ENCODE measurements around the gene SLC16A8. TPM values are rescaled to one million over a fixed set of nuclear protein-coding genes. Genes with fewer than 3 reads are reported as not detected.
"Not testable (repeated sequence)": the region's sequence is repeated elsewhere in the genome, so short reads cannot be mapped to it uniquely, and the experiment has no call there.

Gene SLC16A8
- total RNA-seq, 1 experiment from 2014 or later, result not detected

- DNase-seq (ENCODE audit: low read depth), result no peak
These were observed 33.3 kb downstream of the SLC16A8 start for GRCh38 chr22:38050720-38051119.

GRCh38 chr22:38049812-38050619 lies 34.0 kb downstream of the SLC16A8 start:
- no peak for DNase-seq (ENCODE audit: low read depth)

- DNase-seq (ENCODE audit: low read depth), result no peak
These were observed 37.8 kb downstream of the SLC16A8 start for GRCh38 chr22:38046070-38046748.

GRCh38 chr22:38043151-38044039 lies 40.6 kb downstream of the SLC16A8 start:
- no peak for DNase-seq (ENCODE audit: low read depth)

- no peak for DNase-seq (ENCODE audit: low read depth)
These were observed 41.5 kb downstream of the SLC16A8 start for GRCh38 chr22:38042488-38042790.

GRCh38 chr22:38041760-38042487 lies 42.1 kb downstream of the SLC16A8 start:
- no peak for DNase-seq (ENCODE audit: low read depth)

GRCh38 chr22:38040953-38041759 lies 42.8 kb downstream of the SLC16A8 start:
- peak; percentile 19 for DNase-seq (ENCODE audit: low read depth)

- no peak for DNase-seq (ENCODE audit: low read depth)
These were observed 44.8 kb downstream of the SLC16A8 start for GRCh38 chr22:38038890-38039812.

GRCh38 chr22:38038426-38038825 lies 45.6 kb downstream of the SLC16A8 start:
- DNase-seq (ENCODE audit: low read depth), result no peak

GRCh38 chr22:38037367-38038150 lies 46.4 kb downstream of the SLC16A8 start:
- not testable (repeated sequence) for DNase-seq (ENCODE audit: low read depth)

- DNase-seq (ENCODE audit: low read depth), result no peak
These were observed 47.5 kb downstream of the SLC16A8 start for GRCh38 chr22:38036392-38037062.

GRCh38 chr22:38035530-38035885 lies 48.5 kb downstream of the SLC16A8 start:
- DNase-seq (ENCODE audit: low read depth), result no peak

GRCh38 chr22:38034884-38035529 lies 49.0 kb downstream of the SLC16A8 start:
- DNase-seq (ENCODE audit: low read depth), result no peak

GRCh38 chr22:38034278-38034882 lies 49.6 kb downstream of the SLC16A8 start:
- DNase-seq (ENCODE audit: low read depth), result peak; percentile 88

GRCh38 chr22:38033522-38034277 lies 50.3 kb downstream of the SLC16A8 start:
- no peak for DNase-seq (ENCODE audit: low read depth)

GRCh38 chr22:38032681-38033521 lies 51.1 kb downstream of the SLC16A8 start:
- DNase-seq (ENCODE audit: low read depth), result peak; percentile 70

Measured in M059J (cell line).